Sigmoid colon (tissue), 4 donors: ENCODE results near the gene FAM76B.

Source experiments
- EP300 ChIP-seq, 4 donors: sonication (generic); formaldehyde crosslinking; IDR thresholded peaks; one replicate each; pipeline ENCODE4 v1.6.1; 2017; ENCODE audit warnings: antibody characterized with exemption in 4 of 4
- POLR2AphosphoS5 ChIP-seq, 4 donors: sonication (generic); formaldehyde crosslinking; IDR thresholded peaks; one replicate each; pipeline ENCODE4 v1.6.1; 2017; ENCODE audit warnings: antibody characterized with exemption in 4 of 4
- TF ChIP-seq, protein P1 (sequence below), 4 experiments: fragments of 450-650 bp in 3 of 4; fragments of 200-600 bp in 1 of 4; IDR thresholded peaks; one replicate each; pipeline ENCODE4 v1.5.1; 2016 to 2019; ENCODE audit warnings: antibody characterized with exemption in 4 of 4, mild to moderate bottlenecking in 3 of 4, moderate library complexity in 2 of 4

DNA sequence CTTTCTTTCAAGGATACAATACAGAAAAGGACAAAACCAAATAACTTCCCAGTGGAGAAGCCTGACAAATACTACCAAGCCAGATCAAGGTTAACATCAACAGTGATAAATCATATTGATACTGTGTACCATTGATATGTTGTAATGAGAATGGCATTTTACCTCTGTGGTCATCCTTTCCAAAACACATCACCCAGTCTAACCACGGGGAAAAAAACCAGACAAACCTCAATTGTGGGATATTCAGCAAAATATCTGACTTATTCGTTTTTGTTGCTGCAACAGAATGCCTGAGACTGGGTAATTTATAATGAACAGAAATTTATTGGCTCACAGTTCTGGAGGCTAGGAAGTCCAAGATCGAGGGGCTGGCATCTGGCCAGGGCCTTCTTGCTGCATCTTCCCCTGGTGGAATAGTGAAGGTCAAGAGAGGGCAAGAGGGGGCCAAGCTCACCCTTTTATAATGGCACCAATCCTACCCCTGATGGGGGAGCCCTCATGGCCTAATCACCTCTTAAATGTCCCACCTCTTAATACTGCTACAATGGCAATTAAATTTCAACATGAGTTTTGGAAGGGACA, 66.1 kb downstream of the FAM76B start:
- TF ChIP-seq, protein P1, sequence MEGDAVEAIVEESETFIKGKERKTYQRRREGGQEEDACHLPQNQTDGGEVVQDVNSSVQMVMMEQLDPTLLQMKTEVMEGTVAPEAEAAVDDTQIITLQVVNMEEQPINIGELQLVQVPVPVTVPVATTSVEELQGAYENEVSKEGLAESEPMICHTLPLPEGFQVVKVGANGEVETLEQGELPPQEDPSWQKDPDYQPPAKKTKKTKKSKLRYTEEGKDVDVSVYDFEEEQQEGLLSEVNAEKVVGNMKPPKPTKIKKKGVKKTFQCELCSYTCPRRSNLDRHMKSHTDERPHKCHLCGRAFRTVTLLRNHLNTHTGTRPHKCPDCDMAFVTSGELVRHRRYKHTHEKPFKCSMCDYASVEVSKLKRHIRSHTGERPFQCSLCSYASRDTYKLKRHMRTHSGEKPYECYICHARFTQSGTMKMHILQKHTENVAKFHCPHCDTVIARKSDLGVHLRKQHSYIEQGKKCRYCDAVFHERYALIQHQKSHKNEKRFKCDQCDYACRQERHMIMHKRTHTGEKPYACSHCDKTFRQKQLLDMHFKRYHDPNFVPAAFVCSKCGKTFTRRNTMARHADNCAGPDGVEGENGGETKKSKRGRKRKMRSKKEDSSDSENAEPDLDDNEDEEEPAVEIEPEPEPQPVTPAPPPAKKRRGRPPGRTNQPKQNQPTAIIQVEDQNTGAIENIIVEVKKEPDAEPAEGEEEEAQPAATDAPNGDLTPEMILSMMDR (IDR thresholded peaks at IDR 0.05), result no peak
- TF ChIP-seq EP300 (IDR thresholded peaks at IDR 0.05), result no peak
- no peak for TF ChIP-seq POLR2AphosphoS5 (IDR thresholded peaks at IDR 0.05)
